Measurements from ENCODE around the gene RPAP2.

- no peak for TF ChIP-seq ZSCAN29 (IDR thresholded peaks at IDR 0.05)
- TF ChIP-seq SP1 (IDR thresholded peaks at IDR 0.05; ENCODE audit: low read depth, low read length): no peak
- no peak for TF ChIP-seq NR2C1 (IDR thresholded peaks at IDR 0.05)
- TF ChIP-seq REST (IDR thresholded peaks at IDR 0.05; ENCODE audit: low read depth, low read length): no peak
- no peak for TF ChIP-seq CREB1 (IDR thresholded peaks at IDR 0.05; ENCODE audit: low read depth)
- no peak for TF ChIP-seq ZBTB11 (CRISPR knock-in tag; IDR thresholded peaks at IDR 0.05)
- no peak for TF ChIP-seq CTCF (IDR thresholded peaks at IDR 0.05 in 2 of 3, conservative IDR thresholded peaks at IDR 0.05 in 1 of 3; ENCODE audit: control insufficient read depth in 2 of 3, extremely low read depth in 1 of 3, insufficient read depth in 1 of 3, low read depth in 3 of 3, low read length in 3 of 3)
- no peak for TF ChIP-seq POLR2AphosphoS5 (IDR thresholded peaks at IDR 0.05; ENCODE audit: low read length)
- TF ChIP-seq TAF1 (IDR thresholded peaks at IDR 0.05; ENCODE audit: borderline replicate concordance, low read depth, low read length): no peak
Observed at GRCh38 chr1:92333668-92334067, 34.8 kb downstream of the RPAP2 start.
